Activated CD4-positive, alpha-beta T cell treated with anti-CD3 and anti-CD28 coated beads, Interleukin-2, amount 10 ng/mL, durations not matched to agents 7 days and 5 days (primary cell): ENCODE data around the gene KLHDC3. TPM values are rescaled to one million over a fixed set of nuclear protein-coding genes. Genes with fewer than 3 reads are reported as not detected.
"Not testable (repeated sequence)": the region's sequence is repeated elsewhere in the genome, so short reads cannot be mapped to it uniquely, and the experiment has no call there.

Source experiments
- CTCF ChIA-PET: fragments of 350-600 bp; sonication (Branson Sonifier 250); formaldehyde crosslinking; loops from one replicate; lab custom pipeline; 2021; ENCODE audit warnings: antibody characterized with exemption; lab: Charles Lee
- POLR2A ChIA-PET: fragments of 350-600 bp; sonication (Branson Sonifier 250); formaldehyde crosslinking; loops from one replicate; lab custom pipeline; 2021; ENCODE audit warnings: antibody characterized with exemption; lab: Charles Lee
- DNase-seq: peaks from one replicate; pipeline ENCODE4 v3.0.0-alpha.2; 2020
- H3K27ac Mint-ChIP-seq: one replicate; pipeline ENCODE4 v1.8.0; 2021; ENCODE audit warnings: mild to moderate bottlenecking, moderate library complexity, mixed read lengths
- H3K27me3 Mint-ChIP-seq: one replicate; pipeline ENCODE4 v1.8.0; 2021; ENCODE audit warnings: mixed read lengths
- H3K36me3 Mint-ChIP-seq: one replicate; pipeline ENCODE4 v1.8.0; 2021; ENCODE audit warnings: low read depth, mixed read lengths
- H3K4me1 Mint-ChIP-seq: one replicate; pipeline ENCODE4 v1.8.0; 2021; ENCODE audit warnings: mixed read lengths
- H3K4me3 Mint-ChIP-seq: one replicate; pipeline ENCODE4 v1.8.0; 2021; ENCODE audit warnings: mild to moderate bottlenecking, moderate library complexity, mixed read lengths
- H3K9me3 Mint-ChIP-seq: one replicate; pipeline ENCODE4 v1.8.0; 2021; ENCODE audit warnings: mixed read lengths
- total RNA-seq, 2 experiments: library from RNA; stranded (reverse); gene quantifications; one replicate each; pipeline ENCODE4 v1.2.3, GENCODE V29; 2021

Gene KLHDC3
- total RNA-seq, 2 experiments from 2014 or later, result 64.7 to 74.2 TPM

GRCh38 chr6:42998205-42998604 lies 15.8 kb upstream of the KLHDC3 start:
- CTCF ChIA-PET, result interaction anchor here (0.9 to 1.3 kb wide), 3 partner anchors 15 to 145 kb away, joined by 3 to 4 read pairs (median 4); no protein-coding TSS in a partner anchor
- H3K36me3 Mint-ChIP-seq, H3K4me3 Mint-ChIP-seq, H3K27ac Mint-ChIP-seq, H3K9me3 Mint-ChIP-seq, POLR2A ChIA-PET, H3K4me1 Mint-ChIP-seq, DNase-seq, H3K27me3 Mint-ChIP-seq: not testable (repeated sequence)

GRCh38 chr6:43001843-43002242 lies 12.2 kb upstream of the KLHDC3 start:
- peaks cover 3% of the 10 kb centered on the region for H3K4me1 Mint-ChIP-seq
- POLR2A ChIA-PET, result no interaction called here
- no peak overlapping the region for H3K27ac Mint-ChIP-seq
- no peak for DNase-seq
- no peaks in the 10 kb centered on the region for H3K27me3 Mint-ChIP-seq
- H3K4me3 Mint-ChIP-seq, result no peak overlapping the region
- peaks cover 7% of the 10 kb centered on the region for H3K36me3 Mint-ChIP-seq
- CTCF ChIA-PET, result interaction anchor here (0.6 kb wide), 1 partner anchor 41 kb away, joined by 3 read pairs; no protein-coding TSS in a partner anchor
- no peaks in the 10 kb centered on the region for H3K9me3 Mint-ChIP-seq

- H3K9me3 Mint-ChIP-seq, result no peaks in the 10 kb centered on the region
- H3K4me3 Mint-ChIP-seq, result no peak overlapping the region
Measured at GRCh38 chr6:43005844-43006243, 8.2 kb upstream of the KLHDC3 start.

GRCh38 chr6:43006251-43006650 lies 7.8 kb upstream of the KLHDC3 start:
- peaks cover 7% of the 10 kb centered on the region for H3K4me1 Mint-ChIP-seq
- POLR2A ChIA-PET, result no interaction called here
- H3K27ac Mint-ChIP-seq, result no peak overlapping the region
- no peak overlapping the region for H3K4me3 Mint-ChIP-seq
- no peaks in the 10 kb centered on the region for H3K27me3 Mint-ChIP-seq
- DNase-seq, result no peak
- CTCF ChIA-PET, result interaction anchor here (1.0 kb wide), 1 partner anchor 10 kb away, joined by 3 read pairs; no protein-coding TSS in a partner anchor
- peaks cover 35% of the 10 kb centered on the region for H3K36me3 Mint-ChIP-seq
- H3K9me3 Mint-ChIP-seq, result no peaks in the 10 kb centered on the region

More at GRCh38 chr6:43005844-43006243, 8.2 kb upstream of the KLHDC3 start:
- H3K4me1 Mint-ChIP-seq, result peaks cover 7% of the 10 kb centered on the region
- peaks cover 31% of the 10 kb centered on the region for H3K36me3 Mint-ChIP-seq
- no peak for DNase-seq
- CTCF ChIA-PET, result interaction anchor here (0.8 kb wide), 1 partner anchor 9 kb away, joined by 4 read pairs; the partner anchor contains the start of gene KLHDC3
- POLR2A ChIA-PET, result no interaction called here
- H3K27ac Mint-ChIP-seq, result no peak overlapping the region
- no peaks in the 10 kb centered on the region for H3K27me3 Mint-ChIP-seq

- ChIA-PET POLR2A (no interaction called here), CTCF (interaction anchor here (1.0 kb wide), 1 partner anchor 11 kb away, joined by 3 read pairs; no protein-coding TSS in a partner anchor)
- Mint-ChIP-seq H3K27me3 (no peaks in the 10 kb centered on the region), H3K4me1 (peaks cover 16% of the 10 kb centered on the region), H3K36me3 (peaks cover 40% of the 10 kb centered on the region), H3K4me3 (no peak overlapping the region), H3K27ac (no peak overlapping the region), H3K9me3 (no peaks in the 10 kb centered on the region)
- no peak for DNase-seq
Measured at GRCh38 chr6:43007126-43007525, 6.9 kb upstream of the KLHDC3 start.

DNA sequence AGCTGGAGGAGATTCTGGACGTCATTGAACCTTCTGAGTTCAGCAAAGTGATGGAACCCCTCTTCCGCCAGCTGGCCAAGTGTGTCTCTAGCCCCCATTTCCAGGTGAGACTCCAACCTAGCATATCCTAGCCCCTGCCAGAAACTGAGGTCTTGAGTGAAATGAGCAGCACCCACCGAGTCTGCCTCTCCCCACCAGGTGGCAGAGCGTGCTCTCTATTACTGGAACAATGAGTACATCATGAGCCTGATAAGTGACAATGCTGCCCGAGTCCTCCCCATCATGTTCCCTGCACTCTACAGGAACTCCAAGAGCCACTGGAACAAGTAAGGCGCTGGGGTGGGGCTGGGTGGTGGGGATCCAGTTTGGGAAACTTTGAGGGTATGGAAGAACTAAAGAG lies 4.9 kb upstream of the KLHDC3 start:
- H3K4me1 Mint-ChIP-seq, result peaks cover 34% of the 10 kb centered on the region
- POLR2A ChIA-PET, result no interaction called here
- H3K4me3 Mint-ChIP-seq, result no peak overlapping the region
- no peaks in the 10 kb centered on the region for H3K27me3 Mint-ChIP-seq
- DNase-seq, result peak; percentile 55
- CTCF ChIA-PET, result interaction anchor here (1.1 to 1.4 kb wide), 2 partner anchors 12 to 220 kb away, joined by 4 read pairs; partner anchors contain the start of gene DNPH1
- H3K9me3 Mint-ChIP-seq, result no peaks in the 10 kb centered on the region
- H3K36me3 Mint-ChIP-seq, result peaks cover 49% of the 10 kb centered on the region
- H3K27ac Mint-ChIP-seq, result no peak overlapping the region

GRCh38 chr6:43011207-43011606 lies 2.8 kb upstream of the KLHDC3 start:
- no peak overlapping the region for H3K4me3 Mint-ChIP-seq
- H3K9me3 Mint-ChIP-seq, result no peaks in the 10 kb centered on the region
- no peaks in the 10 kb centered on the region for H3K27me3 Mint-ChIP-seq
- no peak overlapping the region for H3K27ac Mint-ChIP-seq
- peaks cover 44% of the 10 kb centered on the region for H3K4me1 Mint-ChIP-seq
- CTCF ChIA-PET, result interaction anchor here (0.9 to 1.9 kb wide), 3 partner anchors 17 to 27 kb away, joined by 3 to 4 read pairs (median 3); partner anchors contain the start of gene PPP2R5D
- peaks cover 50% of the 10 kb centered on the region for H3K36me3 Mint-ChIP-seq
- no peak for DNase-seq
- POLR2A ChIA-PET, result no interaction called here

GRCh38 chr6:43012364-43012763 lies 1.7 kb upstream of the KLHDC3 start:
- Mint-ChIP-seq H3K4me1 (peaks cover 48% of the 10 kb centered on the region), H3K9me3 (no peaks in the 10 kb centered on the region), H3K27ac (peak overlapping the region; percentile 72), H3K36me3 (peaks cover 48% of the 10 kb centered on the region), H3K27me3 (no peaks in the 10 kb centered on the region), H3K4me3 (peak overlapping the region; percentile 95)
- POLR2A ChIA-PET, result interaction anchor here (3.4 kb wide), 1 partner anchor 83 kb away, joined by 12 read pairs; the partner anchor contains the start of gene CNPY3
- CTCF ChIA-PET, result interaction anchor here (0.5 to 1.7 kb wide), 7 partner anchors 9 to 782 kb away, joined by 3 to 7 read pairs (median 3); no protein-coding TSS in a partner anchor
- DNase-seq, result no peak

DNA sequence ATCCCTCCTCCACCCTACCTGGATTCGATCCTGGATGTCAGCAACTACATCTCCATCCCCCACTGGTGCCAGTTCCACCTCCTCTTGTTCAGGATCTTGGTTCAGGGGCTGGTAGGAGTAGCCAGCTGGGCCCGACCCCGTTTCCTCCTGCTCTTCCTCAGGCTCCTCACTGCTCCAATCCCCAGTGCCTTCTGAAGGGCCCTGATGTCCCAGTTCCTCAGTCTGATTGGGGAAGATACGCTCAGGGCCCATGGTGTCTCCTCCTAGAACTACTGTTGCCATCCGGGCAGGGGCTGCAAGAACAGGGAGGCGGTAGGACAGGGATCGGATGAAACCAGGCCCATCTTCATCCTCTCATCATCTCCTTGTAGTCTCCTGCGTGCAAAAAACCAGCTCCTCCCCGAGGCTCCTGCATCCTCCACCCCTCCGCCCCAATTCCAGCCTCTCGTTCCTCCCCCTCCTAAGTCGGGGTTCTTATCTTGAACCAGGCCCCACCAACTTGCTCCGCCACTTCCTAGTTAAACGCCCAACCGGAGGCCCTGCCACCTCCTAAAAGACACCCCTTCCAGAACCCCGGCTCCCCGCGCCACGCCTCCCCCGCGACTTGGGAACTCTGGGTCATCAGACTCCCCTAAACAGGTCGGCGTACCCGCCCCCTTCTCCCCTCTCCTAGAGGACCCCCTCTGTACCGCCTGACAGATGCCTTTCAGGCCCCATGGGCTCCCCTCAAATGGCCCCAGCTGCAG lies 779 bp upstream of the KLHDC3 start:
- Mint-ChIP-seq H3K36me3 (peaks cover 51% of the 10 kb centered on the region), H3K4me1 (peaks cover 48% of the 10 kb centered on the region), H3K27ac (peak overlapping the region; percentile 86), H3K27me3 (no peaks in the 10 kb centered on the region), H3K9me3 (no peaks in the 10 kb centered on the region), H3K4me3 (peak overlapping the region; percentile 95)
- no peak for DNase-seq
- ChIA-PET CTCF (interaction anchor here (0.5 to 2.3 kb wide), 10 partner anchors 10 to 84 kb away, joined by 3 to 7 read pairs (median 4); partner anchors contain the start of genes CNPY3 and PPP2R5D), POLR2A (interaction anchor here (0.9 to 3.4 kb wide), 2 partner anchors 41 to 84 kb away, joined by 3 to 12 read pairs; partner anchors contain the start of genes CNPY3 and CUL7)

DNA sequence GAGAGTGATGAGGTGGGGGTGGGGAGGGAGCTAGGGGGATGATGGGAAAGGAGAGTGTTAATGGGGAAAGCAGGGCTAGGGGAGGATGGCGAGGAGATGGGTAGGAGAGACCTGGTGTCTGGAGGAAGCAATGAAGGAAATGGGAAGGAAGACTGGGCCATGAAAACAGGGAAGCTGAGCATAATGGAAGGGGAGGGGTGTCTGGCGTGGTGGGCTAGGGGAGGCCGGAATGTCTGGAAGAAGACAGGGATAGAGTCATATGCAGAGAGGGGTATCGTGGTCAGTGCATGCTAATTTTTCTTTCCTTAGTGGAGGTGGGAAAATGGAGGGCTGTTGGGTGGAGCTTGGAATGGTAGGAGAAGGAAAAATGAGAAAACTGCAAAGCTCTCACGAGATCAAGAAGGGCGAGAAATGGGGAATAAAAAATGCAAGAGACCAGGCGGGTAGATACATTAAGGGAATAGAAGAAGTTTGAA lies 423 bp downstream of the KLHDC3 start:
- H3K27ac Mint-ChIP-seq, result peak overlapping the region; percentile 86
- H3K9me3 Mint-ChIP-seq, result no peaks in the 10 kb centered on the region
- H3K36me3 Mint-ChIP-seq, result peaks cover 52% of the 10 kb centered on the region

GRCh38 chr6:43016176-43016942 lies 2.3 kb downstream of the KLHDC3 start:
- peaks cover 48% of the 10 kb centered on the region for H3K36me3 Mint-ChIP-seq
- no peaks in the 10 kb centered on the region for H3K27me3 Mint-ChIP-seq
- H3K4me3 Mint-ChIP-seq, result peak overlapping the region; percentile 24
- no peaks in the 10 kb centered on the region for H3K9me3 Mint-ChIP-seq
- peaks cover 46% of the 10 kb centered on the region for H3K4me1 Mint-ChIP-seq
- DNase-seq, result no peak
- ChIA-PET CTCF (interaction anchor here (0.5 to 2.2 kb wide), 6 partner anchors 8 to 127 kb away, joined by 3 to 7 read pairs (median 3); partner anchors contain the start of genes KLC4 and MRPL2), POLR2A (no interaction called here)
- peak overlapping the region; percentile 63 for H3K27ac Mint-ChIP-seq

More for the DNA sequence above, 423 bp downstream of the KLHDC3 start:
- Mint-ChIP-seq H3K4me1 (peaks cover 48% of the 10 kb centered on the region), H3K4me3 (peak overlapping the region; percentile 95), H3K27me3 (no peaks in the 10 kb centered on the region)
- DNase-seq, result no peak
- POLR2A ChIA-PET, result interaction anchor here (0.6 to 3.4 kb wide), 3 partner anchors 10 to 85 kb away, joined by 3 to 12 read pairs (median 3); partner anchors contain the start of genes CNPY3 and CUL7
- CTCF ChIA-PET, result interaction anchor here (0.6 to 2.3 kb wide), 8 partner anchors 9 to 1065 kb away, joined by 3 to 5 read pairs (median 4); partner anchors contain the start of genes CNPY3, PEX6 and PPP2R5D

GRCh38 chr6:43016943-43017334 lies 2.9 kb downstream of the KLHDC3 start:
- ChIA-PET CTCF (interaction anchor here (0.6 to 2.2 kb wide), 4 partner anchors 8 to 133 kb away, joined by 3 to 7 read pairs (median 3); no protein-coding TSS in a partner anchor), POLR2A (no interaction called here)
- no peaks in the 10 kb centered on the region for H3K27me3 Mint-ChIP-seq
- no peak overlapping the region for H3K4me3 Mint-ChIP-seq
- no peaks in the 10 kb centered on the region for H3K9me3 Mint-ChIP-seq
- peaks cover 42% of the 10 kb centered on the region for H3K4me1 Mint-ChIP-seq
- no peak for DNase-seq
- peaks cover 45% of the 10 kb centered on the region for H3K36me3 Mint-ChIP-seq
- H3K27ac Mint-ChIP-seq, result no peak overlapping the region
